ENCODE results near the gene C1QTNF3. TPM values are rescaled to one million over a fixed set of nuclear protein-coding genes. Genes with fewer than 3 reads are reported as not detected.

The C1QTNF3 gene
- total and polyA plus RNA-seq, 2 experiments from 2014 or later, result 1.7 to 2.0 TPM

DNA sequence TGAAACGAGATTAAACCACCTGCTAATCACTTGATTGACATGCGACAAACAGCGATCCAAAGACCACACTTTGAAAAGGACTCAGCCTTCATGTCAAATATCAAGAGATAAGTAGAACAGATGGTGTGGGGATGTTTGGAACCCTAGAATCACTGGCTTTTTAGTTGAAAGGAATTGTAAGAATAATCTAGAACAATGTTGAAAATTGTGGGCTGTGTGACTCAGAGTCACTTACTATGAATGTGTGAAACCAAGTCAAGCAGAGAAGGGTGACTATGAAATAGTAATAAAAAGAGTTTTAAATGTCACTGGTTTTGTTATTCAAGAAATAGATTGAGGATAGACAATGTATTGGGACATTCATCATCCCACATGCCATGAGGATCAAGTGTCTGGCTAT lies 14.1 kb upstream of the C1QTNF3 start (continued):
- TF ChIP-seq, protein P1, sequence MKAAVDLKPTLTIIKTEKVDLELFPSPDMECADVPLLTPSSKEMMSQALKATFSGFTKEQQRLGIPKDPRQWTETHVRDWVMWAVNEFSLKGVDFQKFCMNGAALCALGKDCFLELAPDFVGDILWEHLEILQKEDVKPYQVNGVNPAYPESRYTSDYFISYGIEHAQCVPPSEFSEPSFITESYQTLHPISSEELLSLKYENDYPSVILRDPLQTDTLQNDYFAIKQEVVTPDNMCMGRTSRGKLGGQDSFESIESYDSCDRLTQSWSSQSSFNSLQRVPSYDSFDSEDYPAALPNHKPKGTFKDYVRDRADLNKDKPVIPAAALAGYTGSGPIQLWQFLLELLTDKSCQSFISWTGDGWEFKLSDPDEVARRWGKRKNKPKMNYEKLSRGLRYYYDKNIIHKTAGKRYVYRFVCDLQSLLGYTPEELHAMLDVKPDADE (IDR thresholded peaks at IDR 0.05), result no peak

DNA sequence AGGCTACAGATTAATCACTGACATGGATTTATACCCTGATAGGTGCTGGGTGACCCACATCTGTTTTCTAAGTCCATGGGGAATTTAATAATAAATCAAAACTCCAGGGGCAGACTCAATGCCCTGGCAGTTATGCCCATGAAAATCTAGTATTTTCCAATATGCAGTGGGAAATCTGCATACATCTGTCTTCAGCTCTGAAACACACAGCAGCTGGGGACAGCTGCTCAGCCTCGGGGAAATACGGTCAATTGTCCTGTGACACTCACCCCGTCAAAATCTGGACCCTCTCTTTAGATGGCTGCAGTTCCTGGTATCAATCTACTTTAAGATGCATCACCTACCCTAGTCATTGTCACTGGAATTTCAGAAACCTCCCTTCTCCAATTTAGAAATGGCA lies 12.7 kb upstream of the C1QTNF3 start:
- Histone ChIP-seq H3K27ac (ENCODE audit: low read depth) (no peak overlapping the region), H3F3A (replicated peaks; ENCODE audit: low read depth) (no peaks in the 10 kb centered on the region), H3K36me3 (ENCODE audit: insufficient read depth) (peaks cover 7% of the 10 kb centered on the region; the same call in 1 of the 2 replicates), H3K4me1 (ENCODE audit: insufficient read depth) (no peaks in the 10 kb centered on the region), H3K4me2 (no peak overlapping the region), H3K79me2 (replicated peaks; ENCODE audit: insufficient read depth) (no peaks in the 10 kb centered on the region), H3K9me2 (ENCODE audit: insufficient read depth) (0 out of 2 replicates have a peak, but pooled peaks cover 2% of the 10 kb centered on the region), H3K4me3 (no peak overlapping the region), H3K27me3 (ENCODE audit: insufficient read depth) (no peaks in the 10 kb centered on the region), H4K20me1 (replicated peaks; ENCODE audit: insufficient read depth) (no peaks in the 10 kb centered on the region; the same call in 1 of the 2 replicates), H2AFZ (no peak overlapping the region)
- Mint-ChIP-seq H3K36me3 (ENCODE audit: low read depth) (peaks cover 6% of the 10 kb centered on the region; the same call in 2 of the 3 replicates), H3K4me3 (no peak overlapping the region), H3K27ac (no peak overlapping the region), H3K9me3 (0 out of 3 replicates have a peak, but pooled peaks cover 4% of the 10 kb centered on the region), H3K4me1 (no peaks in the 10 kb centered on the region), H3K27me3 (ENCODE audit: insufficient read depth, low read depth, poor library complexity) (no peaks in the 10 kb centered on the region)
- no peak for DNase-seq (ENCODE audit: low spot score)
- no peak for TF ChIP-seq EZH2 (IDR thresholded peaks at IDR 0.05; ENCODE audit: low read depth, unreplicated experiment)
- no peak for TF ChIP-seq EZH2phosphoT487 (IDR thresholded peaks at IDR 0.05; ENCODE audit: unreplicated experiment)
- TF ChIP-seq, protein P2, sequence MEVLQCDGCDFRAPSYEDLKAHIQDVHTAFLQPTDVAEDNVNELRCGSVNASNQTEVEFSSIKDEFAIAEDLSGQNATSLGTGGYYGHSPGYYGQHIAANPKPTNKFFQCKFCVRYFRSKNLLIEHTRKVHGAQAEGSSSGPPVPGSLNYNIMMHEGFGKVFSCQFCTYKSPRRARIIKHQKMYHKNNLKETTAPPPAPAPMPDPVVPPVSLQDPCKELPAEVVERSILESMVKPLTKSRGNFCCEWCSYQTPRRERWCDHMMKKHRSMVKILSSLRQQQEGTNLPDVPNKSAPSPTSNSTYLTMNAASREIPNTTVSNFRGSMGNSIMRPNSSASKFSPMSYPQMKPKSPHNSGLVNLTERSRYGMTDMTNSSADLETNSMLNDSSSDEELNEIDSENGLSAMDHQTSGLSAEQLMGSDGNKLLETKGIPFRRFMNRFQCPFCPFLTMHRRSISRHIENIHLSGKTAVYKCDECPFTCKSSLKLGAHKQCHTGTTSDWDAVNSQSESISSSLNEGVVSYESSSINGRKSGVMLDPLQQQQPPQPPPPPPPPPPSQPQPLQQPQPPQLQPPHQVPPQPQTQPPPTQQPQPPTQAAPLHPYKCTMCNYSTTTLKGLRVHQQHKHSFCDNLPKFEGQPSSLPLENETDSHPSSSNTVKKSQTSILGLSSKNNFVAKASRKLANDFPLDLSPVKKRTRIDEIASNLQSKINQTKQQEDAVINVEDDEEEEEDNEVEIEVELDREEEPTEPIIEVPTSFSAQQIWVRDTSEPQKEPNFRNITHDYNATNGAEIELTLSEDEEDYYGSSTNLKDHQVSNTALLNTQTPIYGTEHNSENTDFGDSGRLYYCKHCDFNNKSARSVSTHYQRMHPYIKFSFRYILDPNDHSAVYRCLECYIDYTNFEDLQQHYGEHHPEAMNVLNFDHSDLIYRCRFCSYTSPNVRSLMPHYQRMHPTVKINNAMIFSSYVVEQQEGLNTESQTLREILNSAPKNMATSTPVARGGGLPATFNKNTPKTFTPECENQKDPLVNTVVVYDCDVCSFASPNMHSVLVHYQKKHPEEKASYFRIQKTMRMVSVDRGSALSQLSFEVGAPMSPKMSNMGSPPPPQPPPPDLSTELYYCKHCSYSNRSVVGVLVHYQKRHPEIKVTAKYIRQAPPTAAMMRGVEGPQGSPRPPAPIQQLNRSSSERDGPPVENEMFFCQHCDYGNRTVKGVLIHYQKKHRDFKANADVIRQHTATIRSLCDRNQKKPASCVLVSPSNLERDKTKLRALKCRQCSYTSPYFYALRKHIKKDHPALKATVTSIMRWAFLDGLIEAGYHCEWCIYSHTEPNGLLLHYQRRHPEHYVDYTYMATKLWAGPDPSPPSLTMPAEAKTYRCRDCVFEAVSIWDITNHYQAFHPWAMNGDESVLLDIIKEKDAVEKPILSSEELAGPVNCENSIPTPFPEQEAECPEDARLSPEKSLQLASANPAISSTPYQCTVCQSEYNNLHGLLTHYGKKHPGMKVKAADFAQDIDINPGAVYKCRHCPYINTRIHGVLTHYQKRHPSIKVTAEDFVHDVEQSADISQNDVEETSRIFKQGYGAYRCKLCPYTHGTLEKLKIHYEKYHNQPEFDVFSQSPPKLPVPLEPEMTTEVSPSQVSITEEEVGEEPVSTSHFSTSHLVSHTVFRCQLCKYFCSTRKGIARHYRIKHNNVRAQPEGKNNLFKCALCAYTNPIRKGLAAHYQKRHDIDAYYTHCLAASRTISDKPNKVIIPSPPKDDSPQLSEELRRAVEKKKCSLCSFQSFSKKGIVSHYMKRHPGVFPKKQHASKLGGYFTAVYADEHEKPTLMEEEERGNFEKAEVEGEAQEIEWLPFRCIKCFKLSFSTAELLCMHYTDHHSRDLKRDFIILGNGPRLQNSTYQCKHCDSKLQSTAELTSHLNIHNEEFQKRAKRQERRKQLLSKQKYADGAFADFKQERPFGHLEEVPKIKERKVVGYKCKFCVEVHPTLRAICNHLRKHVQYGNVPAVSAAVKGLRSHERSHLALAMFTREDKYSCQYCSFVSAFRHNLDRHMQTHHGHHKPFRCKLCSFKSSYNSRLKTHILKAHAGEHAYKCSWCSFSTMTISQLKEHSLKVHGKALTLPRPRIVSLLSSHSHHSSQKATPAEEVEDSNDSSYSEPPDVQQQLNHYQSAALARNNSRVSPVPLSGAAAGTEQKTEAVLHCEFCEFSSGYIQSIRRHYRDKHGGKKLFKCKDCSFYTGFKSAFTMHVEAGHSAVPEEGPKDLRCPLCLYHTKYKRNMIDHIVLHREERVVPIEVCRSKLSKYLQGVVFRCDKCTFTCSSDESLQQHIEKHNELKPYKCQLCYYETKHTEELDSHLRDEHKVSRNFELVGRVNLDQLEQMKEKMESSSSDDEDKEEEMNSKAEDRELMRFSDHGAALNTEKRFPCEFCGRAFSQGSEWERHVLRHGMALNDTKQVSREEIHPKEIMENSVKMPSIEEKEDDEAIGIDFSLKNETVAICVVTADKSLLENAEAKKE (CRISPR knock-in tag; IDR thresholded peaks at IDR 0.05), result no peak
- TF ChIP-seq NANOG (IDR thresholded peaks at IDR 0.05; ENCODE audit: borderline replicate concordance), result no peak
- no peak for ATAC-seq

Measured in GM23338 (cell line).